Adrenal gland (tissue), 12 donors: Measurements from ENCODE around the gene STING1. TPM values are rescaled to one million over a fixed set of nuclear protein-coding genes. Genes with fewer than 3 reads are reported as not detected.

Source experiments
- DNase-seq, 7 donors: peaks; one replicate each; pipeline ENCODE4 v3.0.0-alpha.2; 2019 to 2020
- H3K27ac ChIP-seq, 5 donors: fragments of 200-600 bp; sonication (generic) in 4 of 5; 1 replicate in 3 of 5; 2 replicates in 2 of 5; pipeline versions ENCODE4 v1.5.1 to v1.8.0; 2016 to 2020; ENCODE audit warnings: mild to moderate bottlenecking in 1 of 5
- H3K27me3 ChIP-seq: fragments of 200-600 bp; 2 replicates; pipeline ENCODE4 v1.8.0; 2021
- H3K36me3 ChIP-seq, 2 donors: fragments of 200-600 bp; replicated peaks in 1 of 2; 1 replicate in 1 of 2; 2 replicates in 1 of 2; pipeline versions ENCODE4 v1.5.1 to v1.8.0; 2018 to 2022
- H3K4me1 ChIP-seq, 2 donors: fragments of 200-600 bp; replicated peaks in 1 of 2; 1 replicate in 1 of 2; 2 replicates in 1 of 2; pipeline versions ENCODE4 v1.5.1 to v1.8.0; 2018 to 2021
- H3K4me3 ChIP-seq, 4 donors: fragments of 200-600 bp; sonication (generic) in 3 of 4; one replicate each; pipeline ENCODE4 v1.5.1; 2016 to 2018
- H3K9me3 ChIP-seq, 3 donors: fragments of 200-600 bp; sonication (generic) in 1 of 3; replicated peaks in 1 of 3; 1 replicate in 2 of 3; 2 replicates in 1 of 3; pipeline versions ENCODE4 v1.5.1 to v1.8.0; 2016 to 2021
- CTCF ChIP-seq, 6 experiments: fragments of 450-650 bp in 4 of 6; fragments of 200-600 bp in 2 of 6; sonication (generic) in 1 of 6; IDR thresholded peaks; 1 replicate in 5 of 6; 2 replicates in 1 of 6; pipeline versions ENCODE4 v1.5.1 to v1.8.0; 2016 to 2021; ENCODE audit warnings: antibody characterized with exemption in 6 of 6, mild to moderate bottlenecking in 2 of 6, moderate library complexity in 1 of 6
- POLR2A ChIP-seq, 2 donors: fragments of 450-650 bp; IDR thresholded peaks; one replicate each; pipeline ENCODE4 v1.6.1; 2017; ENCODE audit warnings: antibody characterized with exemption in 2 of 2, mild to moderate bottlenecking in 2 of 2, moderate library complexity in 1 of 2
- WGBS, 4 donors: extraction: QIAGEN DNeasy Blood & Tissue Kit in 2 of 4; methylation state at CpG; one replicate each; pipeline versions ENCODE4 v1.1.5 to v1.1.7; 2013 to 2017; 5-methylcytosine and 5-hydroxymethylcytosine counted together
- intact Hi-C, 2 donors: fragments of 100-400 bp; cut with DNase I; formaldehyde crosslinking; loops; one replicate each; pipeline versions ENCODE4 v1.14.1 to v1.15.0; 2022 to 2023
- polyA plus RNA-seq, 3 donors: library from polyadenylated mRNA; stranded (reverse); fragments of 200-250 nt in 2 of 3; fragments of 350-450 nt in 1 of 3; fragmentation: Illumina TruSeq in 1 of 3; extraction: RNeasy Lipid Tissue Mini Kit (QIAGEN cat#74804) in 1 of 3; gene quantifications; one replicate each; pipeline ENCODE4 v1.2.3, GENCODE V29; 2013 to 2014
- total RNA-seq, 9 donors: library from RNA; depleted of rRNA in 4 of 9; stranded (reverse); fragments of >200 nt in 4 of 9; fragments of 120-200 nt in 1 of 9; fragmentation: NEBNext Ultra II Directional in 1 of 9; extraction: Animal tissue kit (Norgen Biotek cat#: 25700) in 1 of 9; gene quantifications; one replicate each; pipeline versions ENCODE4 v1.1.0 to v1.2.4, GENCODE V29; 2013 to 2023
- donor health status: healthy with polysubstance abuse.
- donor health status: Bipolar disorder and iron deficiency.
- donor health status: DM: yes; HTN: yes; CAD: no.
- donor health status: DM: no; HTN: no; CAD: no.
- donor health status: DM: no; HTN: no; CAD: no.
- donor health status: DM: yes; HTN: yes; CAD: no.

STING1 gene
- total and polyA plus RNA-seq, 12 donors, result 10.9 to 63.9 (median 32.4) TPM

DNA sequence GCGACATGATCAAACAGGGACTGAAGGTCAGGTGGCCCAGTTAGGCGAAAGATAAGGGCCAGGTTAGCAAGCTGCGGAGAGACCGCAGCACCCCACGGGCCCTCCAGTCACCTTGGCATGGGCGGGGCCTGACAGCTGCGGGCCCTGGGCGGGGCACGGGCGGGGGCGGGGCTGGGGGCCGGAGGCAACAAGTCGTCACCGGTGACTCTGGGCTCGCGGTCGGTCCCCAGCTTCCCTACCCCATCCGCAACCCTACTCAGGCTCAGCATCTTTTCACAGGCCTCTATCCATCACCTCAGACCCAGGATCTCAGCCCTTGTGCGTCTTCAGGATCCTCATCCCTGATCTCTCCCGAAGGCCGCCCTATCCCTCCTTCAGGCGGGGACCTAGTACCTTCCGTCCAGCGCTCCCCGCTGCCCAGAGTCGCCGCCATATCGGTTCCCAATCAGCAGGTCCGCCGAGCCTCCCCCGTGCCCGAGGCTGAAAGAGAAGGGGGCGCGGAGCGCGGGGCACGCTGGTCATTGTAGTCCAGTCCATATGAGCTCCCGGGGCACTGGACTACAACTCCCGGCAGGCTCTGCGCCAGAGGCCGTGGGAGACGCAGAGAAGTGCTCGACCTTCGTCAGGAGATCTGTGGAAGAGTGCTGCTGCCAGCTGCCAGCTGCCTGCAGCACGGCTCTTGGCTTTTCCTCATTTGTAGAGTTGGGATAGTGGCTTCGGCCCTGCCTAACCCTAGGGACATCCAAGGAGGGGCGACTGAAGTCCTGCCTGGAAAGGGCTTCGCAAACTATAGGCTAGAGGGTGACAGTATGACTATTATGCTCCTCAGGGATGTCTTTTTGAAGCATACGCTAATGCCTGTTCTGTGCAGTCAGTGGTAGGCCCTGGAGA, 43.3 kb downstream of the STING1 start, which contains the start of gene DNAJC18:
DNAJC18 (minus strand) TSS at position 513 of the 891 bp plus-strand sequence; CDS start at position 433, 80 bp downstream.
- peak within 1 kb of the TSS; percentile 41 to 99 (median 74) for H3K4me3 ChIP-seq
- intact Hi-C loops, result no loop called here
- H3K9me3 ChIP-seq, result no peaks in the 10 kb centered on the region
- no peak for TF ChIP-seq CTCF (IDR thresholded peaks at IDR 0.05)
- TF ChIP-seq POLR2A (IDR thresholded peaks at IDR 0.05), result peak in 1 of 2 donors; percentile 76
- peak within 1 kb of the TSS; percentile 71 to 96 (median 90) for H3K27ac ChIP-seq
- WGBS, 4 donors, result 3 to 6% (median 5%) methylated on average over 29 to 49 of the region's 49 CpGs
- H3K36me3 ChIP-seq, result no peaks in the 10 kb centered on the region
- peaks cover 0 to 21% of the 10 kb centered on the region in 2 donors for H3K4me1 ChIP-seq
- H3K27me3 ChIP-seq, result no peaks in the 10 kb centered on the region
- DNase-seq, result peak; percentile 93 to 97 (median 96)

DNA sequence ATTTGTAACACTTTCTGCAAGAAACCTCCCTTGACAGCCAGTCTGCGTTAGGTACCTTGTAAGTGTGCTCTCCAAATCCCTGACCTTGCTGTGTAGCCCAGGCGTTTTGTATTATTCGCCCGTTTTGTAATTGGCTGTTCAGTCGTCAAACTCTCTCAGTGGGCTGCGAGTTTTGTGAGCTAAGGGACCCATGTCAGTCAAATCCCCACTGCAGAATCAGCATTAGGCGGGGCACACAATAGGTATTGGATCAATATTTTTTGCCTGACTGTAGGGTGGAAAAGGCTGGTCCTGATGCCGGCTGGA, 43.9 kb downstream of the STING1 start:
- TF ChIP-seq CTCF (IDR thresholded peaks at IDR 0.05), result no peak
- TF ChIP-seq POLR2A (IDR thresholded peaks at IDR 0.05), result no peak
- intact Hi-C loops, result no loop called here
- 18 to 23% (median 20%) methylated on average over 8 of the region's 8 CpGs for WGBS, 4 donors
- no peak for DNase-seq
- no peaks in the 10 kb centered on the region for H3K27me3 ChIP-seq
- no peaks in the 10 kb centered on the region for H3K36me3 ChIP-seq
- peak overlapping the region in 2 of 5 donors; percentile 93 to 96 for H3K27ac ChIP-seq
- H3K4me1 ChIP-seq, result peaks cover 0 to 15% of the 10 kb centered on the region in 2 donors
- H3K9me3 ChIP-seq, result no peaks in the 10 kb centered on the region
- H3K4me3 ChIP-seq, result peak overlapping the region in 2 of 4 donors; percentile 69 to 79

GRCh38 chr5:139435676-139436075, 46.9 kb downstream of the STING1 start:
- Histone ChIP-seq H3K9me3 (no peaks in the 10 kb centered on the region), H3K4me1 (peaks cover 0 to 14% of the 10 kb centered on the region in 2 donors), H3K4me3 (no peak overlapping the region), H3K27ac (no peak overlapping the region), H3K36me3 (no peaks in the 10 kb centered on the region), H3K27me3 (no peaks in the 10 kb centered on the region)
- 96% methylated on average over 3 of the region's 3 CpGs for WGBS, 4 donors
- peak in 1 of 7 donors; percentile 44 for DNase-seq
- intact Hi-C loops, result no loop called here
- TF ChIP-seq CTCF (IDR thresholded peaks at IDR 0.05), result no peak
- no peak for TF ChIP-seq POLR2A (IDR thresholded peaks at IDR 0.05)

GRCh38 chr5:139431706-139432105, 50.9 kb downstream of the STING1 start:
- no peaks in the 10 kb centered on the region for H3K9me3 ChIP-seq
- no peak overlapping the region for H3K27ac ChIP-seq
- no peaks in the 10 kb centered on the region for H3K36me3 ChIP-seq
- TF ChIP-seq CTCF (IDR thresholded peaks at IDR 0.05) (no peak), POLR2A (IDR thresholded peaks at IDR 0.05) (no peak)
- no peaks in the 10 kb centered on the region for H3K27me3 ChIP-seq
- intact Hi-C loops, result no loop called here
- no peak for DNase-seq
- no peaks in the 10 kb centered on the region for H3K4me1 ChIP-seq
- H3K4me3 ChIP-seq, result no peak overlapping the region
- 76 to 91% (median 82%) methylated on average over 1 of the region's 1 CpG for WGBS, 4 donors
